ENCODE results near the gene DDX1.
A peak's percentile ranks its signal among the peaks of the same experiment; 100 is the strongest.

The DDX1 gene

DNA sequence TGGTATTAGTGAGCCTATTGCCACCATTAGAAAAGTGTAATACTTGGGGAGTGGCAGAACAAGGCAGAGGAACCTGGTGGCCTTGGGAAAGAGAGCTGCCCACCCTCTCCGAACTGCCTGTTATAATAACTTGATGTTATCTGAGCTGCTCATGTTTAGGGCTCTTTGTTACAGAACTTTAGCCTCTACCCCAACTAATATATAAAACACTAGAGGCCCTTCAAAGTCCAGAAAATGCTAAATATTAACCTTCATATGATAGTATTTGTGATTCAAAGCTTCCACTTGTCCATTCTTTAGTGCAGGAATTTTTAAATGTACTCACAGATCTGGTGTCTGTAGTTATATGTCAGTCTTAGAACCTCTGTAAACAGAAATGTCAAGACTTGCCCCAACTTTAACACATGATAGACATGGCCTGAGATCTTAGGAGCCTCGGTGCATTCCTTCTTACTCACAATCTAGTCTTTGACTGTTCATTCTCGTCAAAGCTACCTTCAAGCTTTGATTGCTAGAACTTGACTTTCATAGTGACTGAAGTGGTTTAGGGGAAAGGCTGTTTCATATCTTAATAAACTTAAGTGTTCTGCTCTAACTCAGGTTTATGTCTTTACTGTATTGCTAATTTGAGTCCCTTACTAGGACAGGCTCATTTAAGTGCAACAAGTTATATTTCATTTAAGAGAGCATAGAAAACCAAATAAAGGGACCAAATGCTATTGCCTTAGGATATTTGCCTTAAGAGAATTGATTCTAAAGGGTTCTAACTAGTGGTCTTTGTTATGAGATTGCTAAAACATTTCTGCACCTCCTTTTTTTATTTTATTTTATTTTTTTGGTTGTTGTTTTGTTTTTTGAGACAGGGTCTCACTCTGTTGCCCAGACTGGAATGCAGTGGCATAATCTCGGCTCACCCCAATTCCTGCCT lies 41.6 kb downstream of the DDX1 start:
- no peak for DNase-seq

DNA sequence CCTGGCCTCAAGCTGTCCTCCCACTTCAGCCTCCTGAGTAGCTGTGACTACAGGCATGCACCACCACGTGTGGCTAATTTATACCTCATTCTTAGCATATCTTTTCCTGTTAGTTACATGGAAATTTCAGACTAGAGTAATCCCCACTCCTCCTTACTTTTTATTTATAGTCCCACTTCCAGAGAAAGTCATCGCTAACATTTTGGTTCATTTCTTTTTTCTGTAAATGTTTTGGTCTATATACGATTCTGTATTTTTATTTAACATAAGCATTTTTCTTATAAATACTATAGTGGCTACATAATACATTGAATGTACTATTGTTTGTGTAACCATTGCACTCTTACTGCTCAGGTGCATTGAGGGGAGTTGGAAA lies 42.3 kb downstream of the DDX1 start:
- no peak for DNase-seq

DNA sequence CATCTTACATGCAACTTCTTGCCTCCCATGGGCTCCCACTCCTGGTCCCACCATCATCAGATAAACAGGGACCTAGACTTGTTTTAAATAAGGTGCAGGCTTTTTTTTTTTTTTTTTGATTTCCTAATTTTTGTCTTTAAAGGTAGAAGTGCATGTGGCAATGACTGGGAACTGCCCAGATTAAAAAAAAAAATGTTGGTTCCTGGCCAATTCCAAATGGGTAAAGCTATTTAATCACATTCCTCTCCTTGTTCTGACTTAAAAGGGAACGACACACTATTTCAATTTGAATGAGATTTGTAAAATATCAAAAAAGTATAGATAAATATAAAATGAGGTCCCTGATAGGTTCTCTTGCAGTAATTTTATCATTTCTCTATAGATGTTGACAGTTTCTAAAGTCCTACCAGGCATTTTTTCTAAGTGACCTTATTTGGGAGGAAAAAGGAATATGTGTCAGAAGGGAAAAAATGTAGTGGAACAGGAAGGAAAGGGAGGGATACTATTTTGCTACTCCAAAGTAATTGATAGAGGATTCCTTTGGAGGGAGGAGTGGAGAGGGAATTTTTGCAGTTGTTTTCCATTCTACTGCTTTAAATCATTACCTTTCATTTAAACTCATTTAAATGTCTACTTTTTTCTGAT lies 43.3 kb downstream of the DDX1 start:
- DNase-seq: no peak

DNA sequence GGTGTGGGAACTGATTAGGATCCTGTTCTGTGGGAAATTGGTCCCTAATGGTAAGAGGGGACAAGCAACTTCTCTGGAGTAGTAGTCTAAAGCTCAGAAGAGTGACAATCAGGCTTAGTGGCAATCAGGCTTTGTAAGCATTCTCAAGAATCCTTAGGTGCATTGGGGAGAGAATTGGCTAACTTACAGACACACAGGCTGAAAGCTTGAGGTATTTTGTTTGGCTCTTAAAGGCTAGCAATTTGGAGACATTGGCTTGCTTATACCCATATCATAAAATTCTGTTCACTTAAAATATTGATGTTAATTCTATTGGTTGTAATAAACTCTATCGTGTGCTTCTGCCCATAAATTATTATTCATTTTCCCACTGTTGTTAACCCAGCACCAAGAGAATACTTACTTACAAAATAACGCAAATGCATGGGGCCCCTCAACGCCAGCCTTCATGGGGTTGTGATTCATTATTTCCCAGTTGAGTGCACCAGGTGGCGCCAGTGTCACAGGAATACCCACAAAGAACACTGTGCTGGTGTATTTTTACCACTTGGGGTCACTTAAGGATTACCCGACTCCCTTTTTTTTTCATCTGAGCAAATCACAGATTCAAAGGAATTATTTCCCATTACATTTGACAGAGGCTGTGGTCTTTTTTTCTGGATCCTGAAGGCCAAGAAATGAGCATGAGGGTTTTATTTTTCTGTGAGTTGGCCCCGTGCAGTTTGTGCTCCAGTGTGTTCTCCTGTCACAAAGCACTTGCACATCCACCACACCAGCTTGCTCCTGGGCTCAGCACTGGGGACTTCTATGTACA lies 45.5 kb downstream of the DDX1 start:
- peak; percentile 33 for DNase-seq

DNA sequence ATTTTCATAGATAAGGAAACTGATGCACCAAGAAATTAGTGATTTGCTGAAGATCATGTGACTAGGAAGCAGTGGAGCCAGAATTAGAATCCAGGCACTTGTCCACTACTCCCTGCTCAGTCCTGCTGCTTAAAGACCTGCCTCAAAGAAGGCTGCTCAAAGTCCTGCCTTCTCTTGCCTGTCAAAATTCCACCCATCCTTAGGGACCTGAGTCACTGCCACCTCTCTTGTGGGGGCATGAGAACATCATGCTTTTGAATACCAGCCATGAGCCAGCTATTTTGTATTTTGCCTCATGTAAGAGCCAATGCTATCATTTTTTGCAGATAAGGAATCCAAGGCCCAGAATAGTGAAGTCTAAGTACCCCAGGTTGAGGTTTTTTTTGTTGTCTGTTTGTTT lies 47.1 kb downstream of the DDX1 start:
- DNase-seq: no peak

DNA sequence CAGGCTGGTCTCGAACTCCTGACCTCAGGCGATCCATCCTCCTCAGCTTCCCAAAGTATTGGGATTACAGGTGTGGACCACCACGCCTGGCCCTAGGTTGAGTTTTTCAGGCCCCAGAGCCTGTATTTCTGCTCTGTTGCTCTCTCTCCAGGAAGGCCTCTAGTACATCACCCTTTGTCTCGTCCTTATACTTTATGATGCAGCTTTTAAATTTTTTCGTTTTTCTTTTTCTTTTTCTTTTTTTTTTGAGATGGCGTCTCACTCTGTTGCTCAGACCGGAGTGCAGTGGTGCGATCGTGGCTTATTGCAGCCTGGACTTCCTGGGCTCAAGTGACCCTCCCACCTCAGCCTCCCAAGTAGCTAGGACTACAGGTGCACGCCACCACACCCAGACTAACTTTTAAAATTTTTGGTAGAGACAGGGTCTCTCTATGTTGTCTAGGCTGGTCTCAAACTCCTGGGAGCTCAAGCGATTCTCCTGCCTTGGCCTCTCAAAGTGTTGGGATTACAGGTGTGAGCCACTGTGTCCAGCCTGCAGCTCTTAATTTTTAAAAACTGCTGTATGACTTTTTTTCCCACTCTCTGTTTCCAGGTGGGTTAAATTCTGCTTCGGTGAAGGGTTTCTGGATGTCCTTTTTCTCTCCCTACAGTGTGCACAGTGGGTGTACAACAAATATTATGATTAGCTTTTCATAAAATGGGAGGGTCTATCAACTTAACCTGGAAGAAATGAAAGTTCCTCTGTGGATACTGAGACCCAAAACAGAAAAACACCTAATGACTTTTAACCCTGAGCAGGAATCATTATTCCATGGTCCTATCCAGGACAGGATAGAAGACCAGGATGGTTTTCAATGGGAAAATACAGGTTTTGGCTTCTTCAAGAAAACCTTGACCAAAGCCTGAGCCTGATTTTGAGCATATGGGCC lies 47.9 kb downstream of the DDX1 start:
- no peak for DNase-seq

DNA sequence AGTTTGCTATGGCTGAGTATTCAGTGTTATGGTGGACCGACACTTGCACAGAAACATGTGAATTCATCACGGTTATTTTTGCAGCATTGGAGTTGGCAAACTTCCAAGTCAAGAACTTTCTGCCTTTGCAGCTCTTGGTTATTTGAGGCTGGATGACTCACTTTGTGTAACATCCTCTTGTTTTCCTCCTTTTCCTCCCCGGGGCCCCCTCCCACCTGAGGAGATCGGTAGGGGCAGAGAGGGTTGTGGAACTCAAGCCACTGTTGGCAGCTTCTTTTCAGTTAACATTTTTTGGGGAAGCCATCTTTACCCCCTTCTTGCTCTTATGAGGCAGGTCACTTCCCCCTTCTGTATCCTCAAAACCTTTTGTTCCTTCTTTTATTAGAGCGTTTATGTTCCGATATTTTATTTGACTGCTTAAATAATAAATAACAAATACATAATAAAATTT lies 48.6 kb downstream of the DDX1 start:
- DNase-seq: peak; percentile 1

DNA sequence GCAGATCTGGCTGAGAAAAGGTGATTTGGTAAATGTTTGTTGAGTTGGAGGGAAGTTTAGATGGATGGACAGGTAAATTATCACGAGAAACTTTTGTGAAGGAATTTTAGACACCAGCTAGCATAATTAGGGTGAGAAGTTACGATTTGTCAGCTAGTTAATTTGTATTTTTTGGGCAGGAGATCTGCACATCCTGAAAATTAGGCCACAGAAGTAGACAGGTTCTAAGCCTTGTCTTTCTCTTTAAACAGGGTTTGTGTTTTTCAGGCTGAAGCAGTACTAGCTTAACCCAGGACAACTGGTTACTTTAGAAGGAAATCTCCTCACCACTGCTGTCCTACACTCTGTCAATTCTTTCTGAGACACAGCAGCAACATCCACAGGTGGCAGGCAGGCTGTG lies 49.1 kb downstream of the DDX1 start:
- no peak for DNase-seq

DNA sequence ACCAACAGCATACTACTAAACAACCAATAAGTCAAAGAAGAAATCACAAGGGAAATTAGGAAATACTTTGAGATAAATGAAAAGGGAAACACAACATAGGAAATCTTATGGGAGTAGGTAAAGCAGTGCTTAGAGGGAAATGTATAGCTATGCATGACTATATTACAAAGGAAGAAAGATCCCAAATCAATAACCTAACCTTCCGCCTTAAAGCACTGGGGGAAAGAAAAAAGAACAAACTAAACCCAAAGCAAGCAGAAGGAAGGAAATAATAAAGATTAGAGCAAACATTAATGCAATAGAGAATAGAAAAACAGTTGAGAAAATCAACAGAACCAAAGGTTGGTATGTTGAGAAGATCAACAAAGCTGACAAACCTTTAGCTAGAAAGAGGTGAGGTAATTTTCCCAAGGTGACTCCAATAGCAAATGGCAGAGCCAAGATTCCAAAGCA lies 49.9 kb downstream of the DDX1 start:
- DNase-seq: no peak

DNA sequence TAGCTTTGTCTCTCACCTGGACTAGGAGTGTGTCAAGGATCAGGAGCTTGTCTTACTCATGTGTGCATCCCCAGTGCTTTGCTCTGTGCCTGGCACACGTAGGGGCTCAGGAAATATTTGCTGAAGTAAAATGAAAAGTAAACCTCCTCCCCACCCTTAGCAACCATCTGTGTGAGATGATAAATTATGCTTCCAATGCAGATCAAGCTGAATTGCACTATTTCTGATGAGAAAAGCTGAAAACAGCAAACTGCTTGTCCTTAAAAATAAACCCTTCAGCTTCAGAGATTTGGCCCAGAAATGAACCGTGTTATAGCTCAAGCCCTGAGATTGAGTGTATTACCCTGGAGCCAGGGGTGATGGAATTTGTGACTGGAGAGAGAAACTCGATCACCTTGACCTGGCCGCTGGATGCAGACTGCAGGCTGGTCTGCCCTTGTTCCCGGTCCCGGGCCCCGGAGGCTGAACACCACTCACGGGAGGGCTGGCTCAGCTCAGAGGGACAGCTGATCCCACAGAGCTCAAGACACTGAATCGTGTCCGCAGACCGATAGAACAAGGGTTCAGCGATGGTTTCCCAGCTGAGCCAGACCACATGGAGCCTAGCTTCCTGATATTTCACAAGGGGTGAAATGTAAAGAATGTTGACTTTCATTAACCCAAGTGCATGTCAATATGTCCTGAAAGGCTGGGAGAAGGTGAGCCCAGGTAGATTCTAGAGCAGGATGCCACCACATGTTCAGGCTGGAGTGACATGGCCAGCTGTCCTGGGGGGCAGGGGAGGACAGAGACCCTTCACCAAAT lies 50.5 kb downstream of the DDX1 start:
- no peak for DNase-seq

DNA sequence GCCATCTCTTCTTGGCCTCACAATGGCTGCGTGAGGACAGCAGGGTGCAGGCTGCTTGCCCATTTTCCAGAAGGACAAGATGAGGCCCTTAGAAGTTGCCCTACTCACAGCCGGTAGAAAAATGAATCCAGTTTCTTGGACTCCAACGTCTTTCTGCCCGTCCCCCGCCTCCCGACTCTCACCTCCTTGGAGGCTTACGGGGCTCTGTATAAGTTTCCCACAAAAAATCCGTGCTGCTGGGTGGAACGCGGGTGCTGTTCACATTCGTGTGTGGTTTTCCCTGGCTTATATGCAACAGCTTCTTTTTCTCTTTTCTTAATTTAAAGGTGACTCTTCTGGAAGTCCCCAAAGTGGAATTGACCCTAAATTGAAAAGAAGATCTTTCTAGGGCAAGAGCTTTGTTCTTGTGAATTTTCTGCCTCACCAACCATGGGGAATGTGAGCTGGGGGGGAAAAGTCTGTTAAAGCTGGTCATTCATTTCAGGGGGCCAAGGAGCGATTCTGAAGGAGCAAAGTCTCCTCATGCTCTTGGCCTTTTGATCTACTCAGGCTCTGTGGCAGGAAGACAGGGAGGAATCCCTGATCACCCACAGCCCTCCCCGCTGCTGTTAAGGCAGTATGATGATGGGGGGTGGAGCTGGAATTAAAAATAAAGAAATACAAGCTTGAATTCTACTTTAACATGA lies 51.3 kb downstream of the DDX1 start:
- no peak for DNase-seq

DNA sequence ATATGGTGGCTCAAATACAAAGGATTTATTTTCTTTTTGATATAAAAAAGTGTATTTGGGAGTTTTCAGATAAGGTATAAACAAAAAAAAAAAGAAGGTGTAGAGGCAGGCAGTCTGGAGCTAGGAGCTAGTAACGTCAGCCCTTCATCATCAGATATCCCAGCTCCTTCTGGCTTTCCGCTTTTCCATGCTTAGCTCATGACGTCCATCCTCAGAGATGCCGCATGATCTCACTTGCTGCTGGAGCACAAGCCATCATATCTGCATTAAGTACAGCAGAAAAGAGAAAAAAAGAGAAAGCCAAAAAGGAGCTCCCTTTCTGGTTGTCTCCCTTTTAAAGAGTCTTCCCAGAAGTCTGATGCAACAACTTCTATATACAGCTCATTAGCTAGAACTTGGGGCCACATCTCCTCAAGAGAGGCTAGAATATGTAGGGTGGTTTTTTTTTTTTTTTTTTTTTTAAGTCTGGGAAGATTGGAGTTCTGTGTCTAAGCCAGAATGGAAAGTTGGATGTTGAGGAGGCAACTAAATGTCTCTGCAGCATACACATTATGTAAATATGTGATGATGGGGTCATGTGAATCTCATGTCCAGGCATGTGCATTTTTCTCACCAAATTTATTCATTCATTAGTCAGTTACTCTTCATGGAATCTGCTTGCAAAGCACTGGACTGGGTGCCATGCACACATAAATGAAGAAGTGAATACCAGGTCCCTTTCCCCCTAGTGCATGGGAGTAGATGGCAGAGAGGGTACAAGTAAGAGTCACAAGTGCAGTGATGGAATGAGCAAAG lies 52.3 kb downstream of the DDX1 start:
- DNase-seq: no peak

DNA sequence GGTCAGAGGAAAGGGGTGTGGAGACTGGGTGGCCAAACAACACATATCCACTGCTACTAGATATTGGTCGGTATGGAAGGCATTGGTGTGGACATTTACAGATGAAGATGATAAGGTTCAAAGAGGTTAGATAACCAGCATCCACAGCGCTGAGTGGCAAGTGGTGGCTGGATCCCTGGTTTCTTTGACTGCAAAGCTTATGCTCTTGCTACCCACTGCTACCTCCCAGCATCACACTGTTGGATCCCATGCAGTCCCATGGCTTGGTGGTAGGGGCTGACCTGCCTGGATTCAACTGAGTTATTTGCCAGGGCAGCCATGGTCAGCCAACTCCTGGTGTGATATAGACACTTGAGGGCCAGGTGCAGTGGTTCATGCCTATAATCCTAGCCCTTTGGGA lies 53.6 kb downstream of the DDX1 start:
- no peak for DNase-seq

DNA sequence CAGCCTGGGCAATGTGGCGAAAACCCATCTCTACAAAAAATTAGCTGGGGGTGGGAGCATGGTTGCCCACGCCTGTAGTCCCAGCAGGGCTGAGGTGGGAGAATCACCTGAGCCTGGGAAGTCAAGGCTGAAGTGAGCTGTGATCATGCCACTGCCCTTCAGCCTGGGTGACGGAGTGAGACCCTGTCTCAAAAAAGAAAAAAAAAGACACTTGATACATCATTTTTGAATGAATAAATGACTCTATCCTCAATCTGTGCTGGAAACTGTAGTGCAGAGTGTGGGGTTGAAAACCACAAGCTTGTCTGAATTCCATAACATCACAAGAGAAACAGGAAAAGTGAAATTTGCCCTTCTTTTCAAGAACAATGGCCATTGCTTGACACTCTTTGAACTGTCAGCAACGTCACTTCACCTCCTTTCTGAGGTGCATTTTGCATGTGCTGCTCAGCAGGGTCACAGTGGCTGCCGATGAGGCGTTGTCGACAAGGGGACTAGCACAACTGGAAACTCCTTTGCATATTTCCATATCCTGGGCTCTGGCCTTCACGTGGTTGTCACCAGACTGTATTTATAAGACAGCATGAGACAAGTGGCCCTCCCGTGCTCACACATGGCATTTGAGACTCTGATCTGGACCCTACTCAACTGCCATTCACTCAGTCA lies 54.2 kb downstream of the DDX1 start:
- DNase-seq: no peak

DNA sequence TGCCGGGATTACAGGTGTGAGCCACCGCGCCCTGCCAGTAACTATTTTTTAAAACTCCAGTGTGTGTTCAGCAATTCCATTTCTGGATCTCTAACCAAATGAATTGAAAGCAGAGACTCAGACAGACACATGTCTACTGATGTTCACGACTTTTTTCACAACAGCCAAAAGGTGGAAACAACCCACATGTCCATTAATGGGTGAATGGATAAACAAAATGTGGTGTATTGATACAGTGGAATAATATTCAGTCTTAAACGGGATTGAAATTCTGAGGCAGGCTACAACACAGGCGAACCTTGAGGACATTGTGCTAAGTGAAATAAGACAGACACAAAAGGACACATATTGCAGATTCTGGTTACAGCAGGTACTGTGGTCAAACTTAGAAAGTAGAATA lies 55.0 kb downstream of the DDX1 start:
- no peak for DNase-seq

DNA sequence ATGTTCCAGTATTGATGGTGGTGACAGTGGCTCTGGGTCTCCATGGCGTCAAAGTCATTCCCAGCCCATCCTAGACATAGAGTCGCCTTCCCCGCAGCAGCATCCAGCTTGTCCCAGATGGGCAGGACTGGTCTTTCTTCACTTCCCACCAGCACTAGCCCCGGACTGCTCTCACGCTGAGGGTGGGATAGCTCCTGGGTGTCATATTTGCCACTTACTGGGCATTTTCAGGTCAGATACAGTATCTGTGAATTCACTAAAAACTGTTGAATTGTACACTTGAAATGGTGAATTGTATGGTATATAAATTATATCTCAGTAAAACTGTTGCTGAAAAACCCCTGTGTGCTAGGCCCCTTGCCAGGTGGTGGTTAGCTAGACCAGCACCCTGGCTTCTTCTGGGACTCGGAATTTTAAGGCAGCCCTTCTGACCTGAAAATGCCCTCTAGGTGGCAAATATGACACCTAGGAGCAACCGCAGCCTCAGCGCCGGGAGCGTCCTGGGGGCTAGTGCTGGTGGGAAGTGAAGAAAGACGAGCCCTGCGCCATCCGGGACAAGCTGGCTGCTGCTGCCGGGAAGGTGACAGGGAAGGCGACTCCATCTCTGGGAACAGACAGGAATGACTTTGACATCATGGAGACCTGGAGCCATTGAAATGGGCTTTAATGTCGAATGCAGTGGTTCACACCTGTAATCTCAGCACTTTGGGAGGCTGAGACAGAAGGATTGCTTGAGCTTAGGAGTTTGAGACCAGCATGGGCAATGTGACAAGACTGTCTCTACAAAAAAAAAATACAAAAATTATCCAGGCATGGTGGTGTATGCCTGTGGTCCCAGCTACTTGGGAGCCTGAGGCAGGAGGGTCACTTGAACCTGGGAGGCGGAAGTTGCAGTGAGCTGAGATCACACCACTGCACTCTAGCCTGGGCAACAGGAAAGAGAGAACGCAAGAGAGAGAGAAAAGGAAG lies 56.2 kb downstream of the DDX1 start:
- no peak for DNase-seq

DNA sequence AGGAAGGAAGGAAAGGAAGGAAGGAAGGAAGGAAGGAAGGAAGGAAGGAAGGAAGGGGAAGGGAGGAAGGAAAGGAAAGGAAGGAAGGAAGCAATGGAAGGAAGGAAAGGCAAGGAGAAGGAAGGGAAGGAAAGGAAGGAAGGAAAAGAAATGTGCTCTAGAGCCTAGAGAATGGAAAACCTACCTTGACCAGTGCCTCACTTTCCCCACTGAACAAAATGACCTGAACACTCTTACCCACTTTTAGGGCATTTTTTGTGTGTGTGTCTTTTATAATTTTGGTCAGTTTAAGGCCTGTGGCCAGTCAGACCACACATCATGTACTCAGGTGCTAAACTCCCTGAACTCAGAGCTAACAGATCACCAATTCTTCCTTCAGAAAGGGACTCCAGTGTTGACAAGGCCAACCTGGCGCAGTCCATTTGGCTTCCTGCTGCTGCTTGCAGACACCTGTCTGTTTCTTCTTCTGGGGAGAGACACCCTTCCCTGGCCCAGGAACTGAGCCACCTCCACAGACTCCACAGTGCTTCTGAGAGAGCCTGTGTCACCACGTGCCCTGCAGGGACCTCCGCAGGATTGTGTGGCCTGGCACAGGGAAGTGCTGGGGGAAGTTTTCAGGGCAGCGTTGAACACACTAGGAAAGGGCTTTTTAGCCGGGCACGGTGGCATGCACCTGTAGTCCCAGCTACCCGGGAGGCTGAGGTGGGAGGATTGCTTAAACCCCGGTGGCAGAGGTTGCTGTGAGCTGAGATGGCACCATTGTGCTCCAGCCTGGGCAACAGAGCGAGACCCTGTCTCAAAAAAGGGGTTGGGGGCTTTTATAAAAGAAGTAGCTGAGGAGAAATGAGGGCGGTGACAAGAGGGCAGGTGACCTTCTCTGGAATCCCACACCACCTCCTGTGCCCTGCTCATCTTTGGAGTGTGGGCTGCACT lies 57.2 kb downstream of the DDX1 start:
- no peak for DNase-seq
